ENCODE measurements around the gene NR2F1.

The NR2F1 gene

GRCh38 chr5:93591323-93591945, 8.4 kb downstream of the NR2F1 start:
- DNase-seq (ENCODE audit: low spot score) = no peak

- DNase-seq (ENCODE audit: low spot score) = no peak
Measured at GRCh38 chr5:93592883-93593282, 9.9 kb downstream of the NR2F1 start.

DNA sequence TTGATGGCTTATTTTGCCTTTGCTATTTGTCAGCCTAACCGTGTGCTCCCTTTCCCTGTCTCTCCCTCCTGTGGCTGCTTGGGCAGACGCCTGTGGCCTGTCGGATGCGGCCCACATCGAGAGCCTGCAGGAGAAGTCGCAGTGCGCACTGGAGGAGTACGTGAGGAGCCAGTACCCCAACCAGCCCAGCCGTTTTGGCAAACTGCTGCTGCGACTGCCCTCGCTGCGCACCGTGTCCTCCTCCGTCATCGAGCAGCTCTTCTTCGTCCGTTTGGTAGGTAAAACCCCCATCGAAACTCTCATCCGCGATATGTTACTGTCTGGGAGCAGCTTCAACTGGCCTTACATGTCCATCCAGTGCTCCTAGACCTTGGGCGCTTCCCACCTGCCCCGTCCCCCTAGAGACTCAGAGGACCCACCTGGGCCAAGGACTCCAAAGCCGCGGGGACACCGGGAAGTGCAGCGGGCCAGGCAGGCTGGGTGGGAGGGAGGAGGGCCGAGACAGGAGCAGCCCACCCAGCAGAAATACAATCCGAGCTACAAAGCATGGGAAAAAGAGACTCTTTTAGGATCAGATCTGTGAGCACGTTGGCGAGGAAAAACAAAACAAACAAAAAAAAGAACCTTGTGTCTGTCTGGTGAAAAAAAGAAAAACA, 10.6 kb downstream of the NR2F1 start:
- DNase-seq (ENCODE audit: low spot score) = no peak

DNA sequence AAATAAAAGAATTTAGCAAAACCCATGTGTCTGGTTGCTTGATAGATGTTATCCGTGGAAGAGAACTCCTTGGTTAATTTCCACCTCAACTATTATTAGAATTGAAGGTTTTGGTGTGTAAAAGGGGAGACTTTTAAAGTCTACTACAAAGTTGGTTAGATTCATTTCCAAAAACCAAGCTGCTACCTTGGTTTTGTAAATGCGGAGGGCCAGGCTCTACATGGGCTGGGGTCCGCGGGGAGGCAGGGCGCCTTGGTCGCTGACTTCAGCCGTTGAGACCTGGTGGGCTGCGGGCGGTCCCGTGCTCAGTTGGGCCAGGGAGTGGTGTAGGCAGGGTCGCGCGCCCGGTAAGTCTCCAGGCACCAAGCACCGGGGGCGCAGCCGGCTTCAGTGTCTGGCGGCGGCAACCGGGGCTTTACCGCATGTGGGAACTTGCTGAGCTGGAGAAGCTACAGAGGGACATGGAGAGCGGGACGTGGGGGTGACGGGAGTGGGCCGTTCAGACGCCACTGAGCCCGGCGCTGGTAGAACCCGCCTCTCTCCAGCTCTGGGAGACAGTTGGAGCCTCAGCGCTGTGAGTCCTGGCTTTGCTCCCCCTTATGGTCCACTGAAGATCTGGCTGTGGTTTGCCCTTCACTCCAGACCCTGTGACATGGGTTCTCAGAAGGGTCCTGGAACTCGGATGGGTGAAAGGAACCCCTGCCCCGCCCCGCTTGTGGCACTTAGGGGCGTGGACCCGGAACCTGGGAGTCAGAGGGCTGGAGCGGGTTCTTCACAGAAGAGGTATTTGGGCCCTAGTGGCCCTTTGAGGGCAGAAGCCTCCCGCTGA, 11.8 kb downstream of the NR2F1 start:
- no peak for DNase-seq (ENCODE audit: low spot score)

DNA sequence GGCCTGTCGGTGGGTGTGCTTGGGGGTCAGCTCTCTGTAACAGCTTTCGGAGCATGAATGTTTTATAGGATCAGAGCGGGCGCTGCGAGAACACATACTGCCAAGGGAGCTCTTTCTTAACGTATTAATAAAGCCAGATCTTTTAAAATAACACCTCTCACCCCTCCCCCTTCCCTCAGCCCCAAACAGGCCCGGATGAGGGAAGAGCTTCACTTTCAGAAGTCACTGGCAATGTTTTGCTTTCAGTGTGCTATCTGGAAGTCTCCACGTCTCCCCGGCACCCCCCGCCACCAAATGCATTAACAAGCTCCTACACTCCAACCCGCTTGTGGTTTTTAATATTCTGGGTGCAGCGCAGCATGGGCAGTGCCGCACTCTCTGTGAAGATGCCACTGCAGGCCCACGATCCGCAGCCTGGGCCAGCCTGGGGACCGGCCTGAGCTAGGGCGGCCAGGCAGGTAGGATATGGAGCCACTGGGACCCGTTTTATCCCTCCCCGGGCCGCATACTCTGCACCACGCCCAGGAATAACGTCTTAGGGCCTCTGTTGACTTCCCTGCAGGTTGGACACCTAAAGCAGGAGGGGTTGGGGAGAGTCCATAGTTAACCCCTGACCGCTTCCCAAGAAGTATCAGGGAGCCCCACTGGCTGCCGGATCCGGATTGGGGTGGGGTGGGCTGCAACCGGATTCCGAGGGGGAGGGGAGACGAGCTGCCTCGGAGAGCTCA, 12.6 kb downstream of the NR2F1 start:
- no peak for DNase-seq (ENCODE audit: low spot score)

GRCh38 chr5:93596310-93596675, 13.3 kb downstream of the NR2F1 start:
- DNase-seq (ENCODE audit: low spot score) = no peak

DNA sequence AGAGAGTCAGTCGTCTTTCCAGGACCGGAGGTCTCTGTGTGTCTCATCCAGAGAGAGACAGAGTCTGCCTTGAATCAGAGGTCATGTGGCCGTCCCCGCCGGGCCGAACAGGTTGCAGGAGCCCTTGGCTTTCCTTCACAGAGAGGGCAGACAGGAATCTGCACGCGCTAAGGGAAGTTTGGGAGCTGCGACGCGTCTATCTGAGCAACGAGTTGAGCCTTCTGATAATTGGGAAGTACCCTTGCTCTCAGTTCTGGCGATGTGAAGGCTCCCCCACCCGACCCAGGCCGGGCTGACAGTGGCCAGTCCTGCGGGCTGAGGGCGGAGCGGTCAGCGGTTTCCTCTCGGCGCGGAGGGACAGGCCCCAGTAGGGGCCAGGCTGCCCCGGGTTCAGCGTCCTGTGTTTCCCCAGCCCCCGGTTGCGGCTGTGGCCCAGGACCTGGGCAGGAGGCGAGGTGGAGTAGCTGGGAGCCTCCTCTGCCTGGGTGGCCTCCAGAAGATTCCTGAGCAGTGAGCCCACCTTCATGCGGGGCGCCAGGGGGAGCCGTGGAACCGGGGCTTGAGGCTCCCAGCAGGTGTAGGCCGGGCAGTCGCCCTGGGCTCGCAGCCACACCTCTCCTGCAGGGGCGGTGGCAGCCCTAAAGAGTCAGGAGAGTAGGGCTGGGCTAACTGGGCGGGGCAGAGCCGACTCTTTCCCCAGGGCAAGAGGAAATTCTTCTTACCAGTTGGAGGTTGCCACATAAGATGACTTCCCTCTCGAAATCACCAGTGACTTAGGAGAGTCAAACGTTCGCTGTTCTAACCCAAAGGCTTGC, 13.9 kb downstream of the NR2F1 start:
- no peak for DNase-seq (ENCODE audit: low spot score)

DNA sequence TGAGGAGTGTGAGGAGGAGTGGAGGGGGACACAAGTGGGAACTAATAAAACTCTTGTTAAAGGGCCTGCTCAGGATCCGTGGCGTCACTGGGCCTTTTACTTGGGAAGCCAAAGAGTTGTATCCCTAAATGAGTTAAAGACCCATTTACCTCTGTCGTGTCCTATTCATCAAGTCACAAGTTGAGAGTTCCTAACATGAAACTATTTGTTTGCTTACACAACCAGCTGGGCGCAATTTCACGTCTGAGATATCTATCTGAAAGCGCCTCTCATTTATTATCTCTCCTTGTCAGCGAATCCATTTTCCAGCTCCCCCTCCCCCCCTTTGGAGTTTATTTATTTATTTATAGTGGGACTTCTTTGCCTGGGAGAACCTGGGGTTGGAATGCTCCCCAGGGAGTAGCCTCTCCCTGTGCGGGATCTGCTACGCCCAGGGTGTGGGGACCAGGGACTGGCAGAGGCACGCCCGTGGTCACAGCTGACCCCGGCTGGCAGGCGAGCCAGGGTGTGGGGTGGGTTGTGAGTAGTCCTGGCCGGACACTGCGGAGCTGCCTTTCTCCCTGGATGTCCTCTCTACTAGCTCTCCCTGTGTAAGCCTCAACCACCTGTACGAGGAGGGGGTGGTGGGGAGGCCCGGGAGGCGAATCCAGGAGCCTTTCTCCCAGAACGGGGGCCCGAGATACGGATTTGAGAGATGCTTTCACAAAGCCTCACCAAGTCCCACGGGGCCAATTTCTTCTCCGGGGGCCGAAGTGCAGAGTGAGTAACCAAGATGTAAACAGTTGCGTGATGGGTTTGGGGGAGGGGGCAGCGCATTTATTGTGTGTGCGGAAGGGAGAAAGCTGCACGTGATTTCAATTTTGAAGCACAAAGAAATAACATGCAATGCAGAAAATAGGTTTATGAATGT, 15.3 kb downstream of the NR2F1 start:
- DNase-seq (ENCODE audit: low spot score) = no peak

DNA sequence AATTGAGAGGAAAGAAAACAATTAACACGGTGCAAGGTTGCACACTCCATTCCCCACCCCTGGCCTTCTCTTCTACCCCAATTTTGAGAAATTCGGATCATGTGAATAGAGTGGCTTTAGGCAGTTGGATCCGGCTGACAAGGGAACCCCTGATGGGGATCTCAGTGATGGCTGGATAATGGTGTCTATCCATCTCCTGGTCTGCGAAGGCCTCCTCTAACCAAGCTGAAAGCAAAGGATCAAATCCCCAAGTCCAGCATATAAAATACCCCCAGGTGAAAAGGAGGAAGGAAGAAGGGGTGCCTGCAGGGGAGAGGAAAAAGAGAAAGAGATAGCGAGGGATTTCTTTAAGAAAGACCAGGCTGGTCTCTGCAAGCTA, 16.0 kb downstream of the NR2F1 start:
- DNase-seq (ENCODE audit: low spot score) = no peak

- no peak for DNase-seq (ENCODE audit: low spot score)
Measured at GRCh38 chr5:93599399-93600120, 16.5 kb downstream of the NR2F1 start.

- DNase-seq (ENCODE audit: low spot score) = no peak
Measured at GRCh38 chr5:93600409-93601070, 17.5 kb downstream of the NR2F1 start.

DNA sequence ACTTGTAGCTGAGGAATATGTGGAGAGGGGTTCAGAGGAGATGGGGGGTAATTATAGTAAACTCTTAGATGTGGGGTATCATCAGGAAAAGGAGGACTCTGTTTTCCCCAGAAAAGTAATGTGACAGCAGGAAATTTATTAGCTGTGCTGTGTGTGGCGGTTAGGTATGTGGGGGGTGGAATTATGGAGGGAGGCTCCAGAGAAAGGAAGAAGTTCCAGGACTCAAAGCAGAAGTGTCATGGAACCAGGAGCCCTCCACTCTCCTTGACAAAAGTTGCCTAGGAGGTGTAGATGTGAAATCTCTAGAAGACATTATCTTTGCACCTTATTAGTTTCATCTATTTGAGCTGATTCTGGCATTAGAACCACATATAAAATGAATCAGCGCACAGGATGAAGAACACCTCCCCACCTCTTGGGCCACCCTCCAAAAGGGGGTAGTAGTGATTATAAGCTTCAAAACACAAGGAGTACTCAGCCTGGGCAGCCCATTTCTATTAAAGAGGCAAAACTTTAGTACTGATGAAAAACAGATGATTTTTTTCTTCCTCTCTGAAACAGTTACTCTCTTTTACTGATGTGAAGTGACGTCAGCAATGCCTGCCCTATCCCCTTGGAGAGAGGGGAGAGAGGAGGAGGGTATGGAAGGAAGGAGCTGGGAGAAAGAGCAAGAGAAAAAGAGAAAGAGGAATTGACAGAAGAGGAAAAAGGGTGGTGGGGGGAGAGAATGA, 18.2 kb downstream of the NR2F1 start:
- no peak for DNase-seq (ENCODE audit: low spot score)

DNA sequence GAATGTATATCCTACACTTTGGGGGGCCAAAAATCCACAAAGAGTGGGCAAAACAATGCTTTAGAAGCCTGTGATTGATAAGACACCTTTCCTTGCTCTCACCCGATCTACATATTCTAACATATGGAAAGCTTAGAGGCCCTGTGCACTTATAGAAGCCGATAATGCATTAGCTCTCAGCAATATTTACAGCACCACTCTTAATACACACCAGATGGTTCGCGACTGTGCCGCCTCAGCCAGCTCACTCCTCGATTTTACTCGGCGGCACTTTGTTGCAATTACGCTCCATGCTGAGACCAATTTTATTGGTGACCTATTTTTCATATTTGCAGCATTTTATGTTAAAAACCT, 18.8 kb downstream of the NR2F1 start:
- no peak for DNase-seq (ENCODE audit: low spot score)

DNA sequence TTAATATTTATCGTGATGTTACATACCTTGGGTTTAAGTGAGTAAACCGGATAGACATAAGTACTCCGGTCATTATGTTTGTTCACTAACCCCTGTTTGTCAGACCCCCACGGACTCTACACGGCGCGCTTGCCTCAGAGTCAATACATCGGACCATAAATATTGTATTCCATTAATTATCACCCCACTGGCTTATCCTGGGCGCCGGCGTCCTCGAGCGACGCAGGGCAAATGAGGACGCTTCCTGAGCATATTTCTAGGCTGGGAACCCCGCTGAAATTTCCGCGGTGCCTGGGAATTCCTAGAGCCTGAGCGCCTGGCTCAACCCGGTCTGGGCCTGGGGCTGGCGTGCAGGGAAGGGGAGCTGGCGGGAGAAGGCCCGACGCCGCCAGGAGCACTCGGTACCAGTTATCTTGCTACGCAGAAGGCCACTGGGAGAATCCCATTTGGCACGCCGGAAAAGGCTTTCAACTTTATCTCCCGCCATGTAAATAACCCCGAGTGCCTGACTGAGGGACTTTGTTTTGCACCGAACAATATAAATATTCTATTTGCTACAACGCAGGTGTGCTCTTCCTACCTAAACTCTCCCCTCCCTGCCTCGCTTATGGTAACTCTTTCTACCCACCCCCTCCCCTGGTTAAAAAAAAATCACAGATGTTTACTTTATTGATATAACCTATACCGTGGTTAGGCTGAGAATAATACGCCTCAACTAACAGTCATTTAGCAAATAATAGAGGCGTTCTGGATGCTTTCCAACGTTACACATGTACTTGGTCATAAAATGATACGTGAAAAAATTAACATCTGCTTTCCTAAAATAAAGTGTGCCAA, 19.4 kb downstream of the NR2F1 start:
- no peak for DNase-seq (ENCODE audit: low spot score)

DNA sequence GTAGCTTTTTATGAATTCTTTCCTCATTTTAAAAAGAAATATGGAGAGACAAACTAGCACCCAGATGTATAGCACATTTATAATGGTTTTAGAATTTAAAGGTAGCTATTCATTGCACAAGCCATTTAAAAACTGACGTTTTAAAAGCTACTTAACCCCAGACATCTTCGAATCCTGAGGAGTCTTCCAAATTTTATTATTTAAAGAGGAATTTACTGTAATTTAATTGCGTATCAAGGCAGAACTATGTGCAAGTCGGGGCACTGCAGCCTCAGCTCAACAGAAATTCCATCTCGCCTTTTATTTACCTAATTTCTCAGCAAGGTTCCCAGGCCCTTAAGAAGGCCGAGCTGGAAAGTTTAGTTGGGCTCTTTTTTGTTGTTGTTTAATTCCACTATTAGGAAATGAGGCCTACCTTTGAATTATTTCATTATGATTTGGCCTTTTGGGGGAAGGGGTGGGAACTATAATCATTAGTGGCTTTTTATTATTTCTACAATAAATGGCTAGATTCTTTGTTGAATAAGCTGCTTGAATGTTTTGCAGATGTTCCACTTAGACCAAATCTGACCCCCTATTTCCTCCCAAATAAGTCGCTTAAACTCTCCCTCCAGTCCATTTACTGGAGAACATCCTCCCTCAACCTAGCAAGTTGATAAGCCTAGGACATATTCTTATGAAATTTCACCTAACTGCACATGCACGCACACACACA, 20.2 kb downstream of the NR2F1 start:
- no peak for DNase-seq (ENCODE audit: low spot score)

GRCh38 chr5:93603793-93604643, 21.0 kb downstream of the NR2F1 start:
- DNase-seq (ENCODE audit: low spot score) = no peak
